ENCODE measurements around the gene RXRB. TPM values are rescaled to one million over a fixed set of nuclear protein-coding genes. Genes with fewer than 3 reads are reported as not detected.

The RXRB gene
- total and polyA plus RNA-seq, 4 donors: 19.2 to 79.0 (median 47.0) TPM

- H3K4me1 ChIP-seq (ENCODE audit: control insufficient read depth, insufficient read depth, low read length): peaks cover 25% of the 10 kb centered on the region
- WGBS (ENCODE audit: insufficient coverage): 0% methylated on average over 37 of the region's 43 CpGs
- peak overlapping the region; percentile 54 for H3K4me3 ChIP-seq (ENCODE audit: low read depth, low read length)
- no peaks in the 10 kb centered on the region for H3K9me3 ChIP-seq (ENCODE audit: control insufficient read depth, insufficient read depth, low read length)
- H3K27ac ChIP-seq (ENCODE audit: low read depth, low read length): no peak overlapping the region
- H3K36me3 ChIP-seq (ENCODE audit: control insufficient read depth, insufficient read depth, low read length): peaks cover 22% of the 10 kb centered on the region
- no peaks in the 10 kb centered on the region for H3K27me3 ChIP-seq (ENCODE audit: control insufficient read depth, insufficient read depth, low read length)
- peak in 1 of 6 donors; percentile 61 for DNase-seq (ENCODE audit: low read depth in 4 of 6, low spot score in 6 of 6)
Measured at GRCh38 chr6:33213166-33213988, 12.9 kb upstream of the RXRB start.

- no peaks in the 10 kb centered on the region for H3K27me3 ChIP-seq (ENCODE audit: control insufficient read depth, insufficient read depth, low read length)
- no peak for DNase-seq (ENCODE audit: low read depth in 4 of 6, low spot score in 6 of 6)
- peak overlapping the region; percentile 54 for H3K4me3 ChIP-seq (ENCODE audit: low read depth, low read length)
- H3K27ac ChIP-seq (ENCODE audit: low read depth, low read length): no peak overlapping the region
- H3K4me1 ChIP-seq (ENCODE audit: control insufficient read depth, insufficient read depth, low read length): peaks cover 28% of the 10 kb centered on the region
- no peaks in the 10 kb centered on the region for H3K9me3 ChIP-seq (ENCODE audit: control insufficient read depth, insufficient read depth, low read length)
- peaks cover 22% of the 10 kb centered on the region for H3K36me3 ChIP-seq (ENCODE audit: control insufficient read depth, insufficient read depth, low read length)
- WGBS (ENCODE audit: insufficient coverage): 3% methylated on average over 6 of the region's 6 CpGs
Measured at GRCh38 chr6:33212857-33213165, 12.3 kb upstream of the RXRB start.

- DNase-seq (ENCODE audit: low read depth in 4 of 6, low spot score in 6 of 6): no peak
- Histone ChIP-seq H3K36me3 (ENCODE audit: control insufficient read depth, insufficient read depth, low read length) (peaks cover 22% of the 10 kb centered on the region), H3K9me3 (ENCODE audit: control insufficient read depth, insufficient read depth, low read length) (no peaks in the 10 kb centered on the region), H3K4me3 (ENCODE audit: low read depth, low read length) (no peak overlapping the region), H3K27ac (ENCODE audit: low read depth, low read length) (no peak overlapping the region), H3K27me3 (ENCODE audit: control insufficient read depth, insufficient read depth, low read length) (no peaks in the 10 kb centered on the region), H3K4me1 (ENCODE audit: control insufficient read depth, insufficient read depth, low read length) (peaks cover 37% of the 10 kb centered on the region)
- WGBS (ENCODE audit: insufficient coverage): 59% methylated on average over 9 of the region's 18 CpGs
Measured at GRCh38 chr6:33211666-33212422, 11.4 kb upstream of the RXRB start.

- no peaks in the 10 kb centered on the region for H3K9me3 ChIP-seq (ENCODE audit: control insufficient read depth, insufficient read depth, low read length)
- H3K4me3 ChIP-seq (ENCODE audit: low read depth, low read length): no peak overlapping the region
- H3K4me1 ChIP-seq (ENCODE audit: control insufficient read depth, insufficient read depth, low read length): peaks cover 44% of the 10 kb centered on the region
- 60% methylated on average over 8 of the region's 17 CpGs for WGBS (ENCODE audit: insufficient coverage)
- no peaks in the 10 kb centered on the region for H3K27me3 ChIP-seq (ENCODE audit: control insufficient read depth, insufficient read depth, low read length)
- peaks cover 22% of the 10 kb centered on the region for H3K36me3 ChIP-seq (ENCODE audit: control insufficient read depth, insufficient read depth, low read length)
- DNase-seq (ENCODE audit: low read depth in 4 of 6, low spot score in 6 of 6): no peak
- no peak overlapping the region for H3K27ac ChIP-seq (ENCODE audit: low read depth, low read length)
Measured at GRCh38 chr6:33211136-33211535, 10.7 kb upstream of the RXRB start.

GRCh38 chr6:33209856-33210255, 9.4 kb upstream of the RXRB start:
- DNase-seq (ENCODE audit: low read depth in 4 of 6, low spot score in 6 of 6): no peak
- WGBS (ENCODE audit: insufficient coverage): 91% methylated on average over 10 of the region's 10 CpGs
- Histone ChIP-seq H3K4me1 (ENCODE audit: control insufficient read depth, insufficient read depth, low read length) (peaks cover 55% of the 10 kb centered on the region), H3K4me3 (ENCODE audit: low read depth, low read length) (no peak overlapping the region), H3K9me3 (ENCODE audit: control insufficient read depth, insufficient read depth, low read length) (no peaks in the 10 kb centered on the region), H3K27me3 (ENCODE audit: control insufficient read depth, insufficient read depth, low read length) (no peaks in the 10 kb centered on the region), H3K36me3 (ENCODE audit: control insufficient read depth, insufficient read depth, low read length) (peaks cover 22% of the 10 kb centered on the region), H3K27ac (ENCODE audit: low read depth, low read length) (no peak overlapping the region)

GRCh38 chr6:33208091-33208967, 7.9 kb upstream of the RXRB start, which contains the start of gene RING1:
Gene RING1, plus strand, starts transcription at chr6:33208500. Its CDS starts 323 bp downstream, at chr6:33208823.
- Histone ChIP-seq H3K4me1 (ENCODE audit: control insufficient read depth, insufficient read depth, low read length) (peaks cover 61% of the 10 kb centered on the region), H3K27ac (ENCODE audit: low read depth, low read length) (peak within 1 kb of the TSS; percentile 92), H3K9me3 (ENCODE audit: control insufficient read depth, insufficient read depth, low read length) (no peaks in the 10 kb centered on the region), H3K36me3 (ENCODE audit: control insufficient read depth, insufficient read depth, low read length) (peaks cover 28% of the 10 kb centered on the region), H3K27me3 (ENCODE audit: control insufficient read depth, insufficient read depth, low read length) (no peaks in the 10 kb centered on the region), H3K4me3 (ENCODE audit: low read depth, low read length) (peak within 1 kb of the TSS; percentile 94)
- under 1% methylated on average over 78 of the region's 86 CpGs for WGBS (ENCODE audit: insufficient coverage)
- peak in 4 of 6 donors; percentile 79 to 96 (median 87) for DNase-seq (ENCODE audit: low read depth in 4 of 6, low spot score in 6 of 6)

- Histone ChIP-seq H3K9me3 (ENCODE audit: control insufficient read depth, insufficient read depth, low read length) (no peaks in the 10 kb centered on the region), H3K27ac (ENCODE audit: low read depth, low read length) (peak overlapping the region; percentile 92), H3K36me3 (ENCODE audit: control insufficient read depth, insufficient read depth, low read length) (peaks cover 35% of the 10 kb centered on the region), H3K4me3 (ENCODE audit: low read depth, low read length) (peak overlapping the region; percentile 94), H3K27me3 (ENCODE audit: control insufficient read depth, insufficient read depth, low read length) (no peaks in the 10 kb centered on the region), H3K4me1 (ENCODE audit: control insufficient read depth, insufficient read depth, low read length) (peaks cover 55% of the 10 kb centered on the region)
- WGBS (ENCODE audit: insufficient coverage): 0% methylated on average over 22 of the region's 29 CpGs
- peak in 2 of 6 donors; percentile 62 to 73 for DNase-seq (ENCODE audit: low read depth in 4 of 6, low spot score in 6 of 6)
Measured at GRCh38 chr6:33207552-33208090, 7.2 kb upstream of the RXRB start.

- H3K36me3 ChIP-seq (ENCODE audit: control insufficient read depth, insufficient read depth, low read length): peaks cover 38% of the 10 kb centered on the region
- DNase-seq (ENCODE audit: low read depth in 4 of 6, low spot score in 6 of 6): peak in 3 of 6 donors; percentile 57 to 87 (median 81)
- 0% methylated on average over 10 of the region's 20 CpGs for WGBS (ENCODE audit: insufficient coverage)
- H3K4me1 ChIP-seq (ENCODE audit: control insufficient read depth, insufficient read depth, low read length): peaks cover 57% of the 10 kb centered on the region
- peak overlapping the region; percentile 92 for H3K27ac ChIP-seq (ENCODE audit: low read depth, low read length)
- H3K27me3 ChIP-seq (ENCODE audit: control insufficient read depth, insufficient read depth, low read length): no peaks in the 10 kb centered on the region
- no peaks in the 10 kb centered on the region for H3K9me3 ChIP-seq (ENCODE audit: control insufficient read depth, insufficient read depth, low read length)
- H3K4me3 ChIP-seq (ENCODE audit: low read depth, low read length): peak overlapping the region; percentile 94
Measured at GRCh38 chr6:33206864-33207551, 6.5 kb upstream of the RXRB start.

Measured in spinal cord (tissue), 10 donors.